Trophoblast cell (in vitro differentiated cells and primary cell): Measurements from ENCODE around the gene ARNT2.

ENCODE experiments used
- DNase-seq, 2 donors: peaks; one replicate each; pipeline ENCODE4 v3.0.0-alpha.2; 2016
- H2AFZ ChIP-seq: 2 replicates; pipeline ENCODE4 v1.6.1; 2013; ENCODE audit warnings: low read length, moderate library complexity, mild to moderate bottlenecking; ENCODE audit not compliant: insufficient read depth, poor library complexity
- H2AK5ac ChIP-seq: 2 replicates; pipeline ENCODE4 v1.6.1; 2013; ENCODE audit warnings: mild to moderate bottlenecking, low read length
- H2BK120ac ChIP-seq: 2 replicates; pipeline ENCODE4 v1.6.1; 2013; ENCODE audit warnings: low read length, mild to moderate bottlenecking, moderate library complexity; ENCODE audit not compliant: insufficient read depth, poor library complexity
- H2BK12ac ChIP-seq: 2 replicates; pipeline ENCODE4 v1.6.1; 2013; ENCODE audit warnings: mild to moderate bottlenecking, low read length, moderate library complexity
- H2BK5ac ChIP-seq: 2 replicates; pipeline ENCODE4 v1.6.1; 2013; ENCODE audit warnings: low read length, low read depth, moderate library complexity, mild to moderate bottlenecking; ENCODE audit not compliant: poor library complexity
- H3K14ac ChIP-seq: 2 replicates; pipeline ENCODE4 v1.6.1; 2013; ENCODE audit warnings: mild to moderate bottlenecking, low read length
- H3K18ac ChIP-seq: 2 replicates; pipeline ENCODE4 v1.6.1; 2013; ENCODE audit warnings: mild to moderate bottlenecking, low read length
- H3K23ac ChIP-seq: 2 replicates; pipeline ENCODE4 v1.6.1; 2013; ENCODE audit warnings: low read length
- H3K27ac ChIP-seq: 2 replicates; pipeline ENCODE4 v1.5.1; 2013; ENCODE audit warnings: low read depth, mild to moderate bottlenecking, inconsistent platforms, low read length, moderate library complexity
- H3K27me3 ChIP-seq: 2 replicates; pipeline ENCODE4 v1.6.1; 2013; ENCODE audit warnings: inconsistent platforms, mild to moderate bottlenecking, low read length, moderate library complexity; ENCODE audit not compliant: insufficient read depth
- H3K36me3 ChIP-seq, 2 experiments: 1 replicate in 1 of 2; 2 replicates in 1 of 2; pipeline ENCODE4 v1.6.1; 2013; ENCODE audit warnings: low read length in 2 of 2, mild to moderate bottlenecking in 2 of 2, moderate library complexity in 1 of 2; ENCODE audit not compliant: insufficient read depth in 2 of 2, control insufficient read depth in 1 of 2
- H3K4ac ChIP-seq: 2 replicates; pipeline ENCODE4 v1.6.1; 2013; ENCODE audit warnings: low read depth, mild to moderate bottlenecking, low read length, moderate library complexity
- H3K4me1 ChIP-seq, 2 experiments: 1 replicate in 1 of 2; 2 replicates in 1 of 2; pipeline ENCODE4 v1.6.1; 2013; ENCODE audit warnings: low read length in 2 of 2, mild to moderate bottlenecking in 2 of 2, moderate library complexity in 1 of 2; ENCODE audit not compliant: insufficient read depth in 2 of 2, control insufficient read depth in 1 of 2
- H3K4me2 ChIP-seq: 2 replicates; pipeline ENCODE4 v1.6.1; 2013; ENCODE audit warnings: inconsistent platforms, mild to moderate bottlenecking, low read length, moderate library complexity
- H3K4me3 ChIP-seq: 2 replicates; pipeline ENCODE4 v1.5.1; 2013; ENCODE audit warnings: mild to moderate bottlenecking, low read depth, low read length, inconsistent platforms
- H3K79me1 ChIP-seq: one replicate; pipeline ENCODE4 v1.6.1; 2013; ENCODE audit warnings: low read length
- H3K79me2 ChIP-seq: 2 replicates; pipeline ENCODE4 v1.6.1; 2013; ENCODE audit warnings: low read length, mild to moderate bottlenecking; ENCODE audit not compliant: control insufficient read depth, insufficient read depth, poor library complexity
- H3K9ac ChIP-seq: 2 replicates; pipeline ENCODE4 v1.6.1; 2013; ENCODE audit warnings: mild to moderate bottlenecking, low read length
- H3K9me3 ChIP-seq: 2 replicates; pipeline ENCODE4 v1.6.1; 2013; ENCODE audit warnings: low read depth, mild to moderate bottlenecking, control low read depth, inconsistent platforms, low read length; ENCODE audit not compliant: insufficient read depth
- H4K12ac ChIP-seq: 2 replicates; pipeline ENCODE4 v1.6.1; 2013; ENCODE audit warnings: low read depth, mild to moderate bottlenecking, low read length, moderate library complexity
- H4K8ac ChIP-seq: 2 replicates; pipeline ENCODE4 v1.6.1; 2013; ENCODE audit warnings: low read depth, mild to moderate bottlenecking, low read length, moderate library complexity
- H4K91ac ChIP-seq: one replicate; pipeline ENCODE4 v1.6.1; 2013; ENCODE audit warnings: low read depth, mild to moderate bottlenecking, low read length, moderate library complexity
- WGBS: extraction: QIAGEN DNeasy Blood & Tissue Kit; methylation state at CpG from one replicate; pipeline ENCODE4 v1.1.7; 2013; ENCODE audit warnings: missing lambda C conversion rate; ENCODE audit not compliant: insufficient read length, insufficient coverage; ENCODE audit errors: extremely low coverage; 5-methylcytosine and 5-hydroxymethylcytosine counted together

ARNT2 gene

GRCh38 chr15:80382285-80382684 is 21.9 kb upstream of the ARNT2 start:
- no peaks in the 10 kb centered on the region for H3K27me3 ChIP-seq
- no peaks in the 10 kb centered on the region for H3K36me3 ChIP-seq
- H3K4me1 ChIP-seq, result no peaks in the 10 kb centered on the region
- H3K27ac ChIP-seq, result no peak overlapping the region
- no peak overlapping the region for H3K9ac ChIP-seq
- H4K91ac ChIP-seq, result no peak overlapping the region
- no peak overlapping the region for H3K4ac ChIP-seq
- no peak overlapping the region for H2BK5ac ChIP-seq
- WGBS, result no CpG with 5 or more reads among the region's 3 CpGs
- H3K79me2 ChIP-seq, result no peaks in the 10 kb centered on the region
- H3K4me2 ChIP-seq, result no peak overlapping the region
- no peak overlapping the region for H2BK12ac ChIP-seq
- no peak overlapping the region for H3K14ac ChIP-seq
- no peak overlapping the region for H2AK5ac ChIP-seq
- H2BK120ac ChIP-seq, result no peak overlapping the region
- H3K23ac ChIP-seq, result no peak overlapping the region
- H2AFZ ChIP-seq, result no peak overlapping the region
- no peaks in the 10 kb centered on the region for H3K9me3 ChIP-seq
- H3K18ac ChIP-seq, result no peak overlapping the region
- H3K4me3 ChIP-seq, result no peak overlapping the region
- no peak overlapping the region for H4K12ac ChIP-seq
- no peak for DNase-seq
- no peak overlapping the region for H4K8ac ChIP-seq
- no peaks in the 10 kb centered on the region for H3K79me1 ChIP-seq

GRCh38 chr15:80384432-80384831 is 19.8 kb upstream of the ARNT2 start:
- WGBS, result no CpG with 5 or more reads among the region's 3 CpGs

GRCh38 chr15:80386151-80386550 is 18.0 kb upstream of the ARNT2 start:
- no CpG with 5 or more reads among the region's 1 CpG for WGBS
- Histone ChIP-seq H3K27ac (no peak overlapping the region), H4K91ac (no peak overlapping the region), H3K9me3 (no peaks in the 10 kb centered on the region), H3K23ac (no peak overlapping the region), H3K18ac (no peak overlapping the region), H2AFZ (no peak overlapping the region), H4K12ac (no peak overlapping the region), H3K27me3 (no peaks in the 10 kb centered on the region), H2BK12ac (no peak overlapping the region), H3K4me1 (peaks cover 0 to 3% of the 10 kb centered on the region in 2 experiments), H2AK5ac (no peak overlapping the region), H2BK120ac (no peak overlapping the region), H2BK5ac (no peak overlapping the region), H3K79me1 (no peaks in the 10 kb centered on the region), H4K8ac (no peak overlapping the region), H3K4ac (no peak overlapping the region), H3K4me2 (no peak overlapping the region), H3K9ac (no peak overlapping the region), H3K36me3 (no peaks in the 10 kb centered on the region), H3K79me2 (no peaks in the 10 kb centered on the region), H3K4me3 (no peak overlapping the region), H3K14ac (no peak overlapping the region)
- DNase-seq, result no peak

More at GRCh38 chr15:80384432-80384831, 19.8 kb upstream of the ARNT2 start:
- Histone ChIP-seq H3K4me2 (no peak overlapping the region), H3K4ac (no peak overlapping the region), H2AFZ (no peak overlapping the region), H3K9me3 (no peaks in the 10 kb centered on the region), H2BK120ac (no peak overlapping the region), H3K23ac (no peak overlapping the region), H3K4me3 (no peak overlapping the region), H3K79me1 (no peaks in the 10 kb centered on the region), H3K79me2 (no peaks in the 10 kb centered on the region), H3K27me3 (no peaks in the 10 kb centered on the region), H3K9ac (no peak overlapping the region), H2AK5ac (no peak overlapping the region), H3K4me1 (peaks cover 0 to 3% of the 10 kb centered on the region in 2 experiments), H2BK5ac (no peak overlapping the region), H2BK12ac (no peak overlapping the region), H3K18ac (no peak overlapping the region), H3K36me3 (no peaks in the 10 kb centered on the region), H4K12ac (no peak overlapping the region), H3K27ac (no peak overlapping the region), H3K14ac (no peak overlapping the region), H4K91ac (no peak overlapping the region), H4K8ac (no peak overlapping the region)
- DNase-seq, result no peak

- no peak overlapping the region for H4K91ac ChIP-seq
- no peak overlapping the region for H3K14ac ChIP-seq
- H2BK5ac ChIP-seq, result no peak overlapping the region
- H3K79me2 ChIP-seq, result no peaks in the 10 kb centered on the region
- no peak for DNase-seq
- H2AFZ ChIP-seq, result no peak overlapping the region
- no peak overlapping the region for H3K4me2 ChIP-seq
- H2AK5ac ChIP-seq, result no peak overlapping the region
- H3K18ac ChIP-seq, result no peak overlapping the region
- H3K27me3 ChIP-seq, result no peaks in the 10 kb centered on the region
- no peak overlapping the region for H3K4ac ChIP-seq
- H2BK120ac ChIP-seq, result no peak overlapping the region
- WGBS, result no CpG with 5 or more reads among the region's 3 CpGs
- H2BK12ac ChIP-seq, result no peak overlapping the region
- no peak overlapping the region for H4K8ac ChIP-seq
- no peaks in the 10 kb centered on the region for H3K79me1 ChIP-seq
- H3K9me3 ChIP-seq, result no peaks in the 10 kb centered on the region
- H3K4me1 ChIP-seq, result peaks cover 0 to 3% of the 10 kb centered on the region in 2 experiments
- H4K12ac ChIP-seq, result no peak overlapping the region
- H3K9ac ChIP-seq, result no peak overlapping the region
- no peak overlapping the region for H3K27ac ChIP-seq
- no peaks in the 10 kb centered on the region for H3K36me3 ChIP-seq
- H3K4me3 ChIP-seq, result no peak overlapping the region
- no peak overlapping the region for H3K23ac ChIP-seq
Measured at GRCh38 chr15:80388326-80388725, 15.9 kb upstream of the ARNT2 start.
